Measurements from ENCODE around the gene IL1F10. TPM values are rescaled to one million over a fixed set of nuclear protein-coding genes. Genes with fewer than 3 reads are reported as not detected.

IL1F10 gene
- total and polyA plus RNA-seq, 2 donors = not detected

DNA sequence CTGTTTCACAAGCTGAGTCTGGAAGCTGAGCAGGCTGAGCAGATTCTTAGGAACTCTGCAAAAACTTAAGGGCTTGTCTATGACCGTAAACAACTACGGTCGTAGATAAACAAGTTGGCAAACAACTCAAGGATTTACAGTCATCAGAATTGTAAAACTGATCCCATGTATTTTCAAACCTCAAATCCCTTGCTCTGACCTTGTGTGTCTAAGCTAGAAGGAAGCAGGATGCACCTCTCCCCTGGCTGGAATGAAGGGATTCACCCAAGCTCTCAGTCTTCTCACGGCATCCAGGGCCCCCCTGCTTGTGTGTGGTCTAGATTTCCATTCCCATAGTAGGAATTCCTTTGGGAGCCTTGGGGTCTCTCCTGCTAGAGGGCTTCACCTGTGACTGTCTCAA lies 47.2 kb downstream of the IL1F10 start:
- Histone ChIP-seq H3K4me1 (ENCODE audit: insufficient read depth) (no peaks in the 10 kb centered on the region), H3K27ac (ENCODE audit: low read depth) (no peak overlapping the region), H3K36me3 (ENCODE audit: insufficient read depth) (no peaks in the 10 kb centered on the region), H3K4me3 (ENCODE audit: low read depth, low read length) (no peak overlapping the region)
- 33% methylated on average over 4 of the region's 4 CpGs for WGBS
- DNase-seq (ENCODE audit: extremely low spot score) = no peak

DNA sequence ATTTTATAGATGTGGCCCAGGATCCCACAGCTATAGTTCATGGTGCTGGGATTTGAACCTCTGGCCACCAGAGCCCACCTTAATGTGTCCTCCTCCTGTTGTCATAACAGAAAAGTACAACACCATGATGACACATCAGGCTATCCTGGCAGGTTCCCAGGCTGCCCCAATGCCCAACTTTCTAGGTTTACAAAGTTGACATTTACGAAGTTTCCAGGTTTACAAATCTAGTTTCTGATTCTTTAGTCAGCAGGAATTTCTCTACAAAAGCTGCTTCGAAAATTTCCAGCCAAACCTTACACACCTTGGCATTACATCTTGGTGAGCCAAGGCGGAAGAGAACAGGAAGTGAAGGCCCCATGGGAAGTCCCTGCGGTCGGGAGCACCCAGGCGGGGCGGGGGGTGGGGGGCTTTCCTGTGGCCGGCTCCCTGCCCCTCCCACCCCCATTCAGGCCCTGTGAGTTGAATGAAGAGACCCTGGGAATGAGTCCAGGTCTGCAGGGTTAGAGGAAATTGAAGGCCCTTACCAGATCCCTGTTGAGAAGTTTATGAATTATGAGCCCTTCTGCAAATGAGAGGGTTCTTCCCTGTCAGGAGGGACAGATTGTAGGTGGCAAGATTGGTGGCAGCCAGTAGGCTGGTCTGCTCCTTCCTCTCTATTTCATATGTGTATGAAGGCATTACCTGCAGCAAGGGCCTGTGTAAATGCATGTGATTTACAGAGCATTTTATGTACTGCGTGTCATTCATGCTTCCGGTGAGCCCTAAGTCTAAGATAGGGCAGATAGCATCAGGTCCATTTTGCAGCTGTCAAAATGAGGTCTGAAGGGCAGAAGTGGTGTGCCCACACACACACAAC lies 48.6 kb downstream of the IL1F10 start:
- Histone ChIP-seq H3K4me3 (ENCODE audit: low read depth, low read length) (no peak overlapping the region), H3K27ac (ENCODE audit: low read depth) (peak overlapping the region; percentile 12), H3K4me1 (ENCODE audit: insufficient read depth) (no peaks in the 10 kb centered on the region), H3K36me3 (ENCODE audit: insufficient read depth) (no peaks in the 10 kb centered on the region)
- DNase-seq (ENCODE audit: extremely low spot score) = no peak
- 67% methylated on average over 10 of the region's 10 CpGs for WGBS

GRCh38 chr2:113117541-113118262 lies 49.9 kb downstream of the IL1F10 start:
- Histone ChIP-seq H3K4me3 (ENCODE audit: low read depth, low read length) (no peak overlapping the region), H3K27ac (ENCODE audit: low read depth) (peak overlapping the region; percentile 80), H3K36me3 (ENCODE audit: insufficient read depth) (no peaks in the 10 kb centered on the region), H3K4me1 (ENCODE audit: insufficient read depth) (no peaks in the 10 kb centered on the region)
- DNase-seq (ENCODE audit: extremely low spot score) = peak; percentile 48
- 62% methylated on average over 9 of the region's 9 CpGs for WGBS

DNA sequence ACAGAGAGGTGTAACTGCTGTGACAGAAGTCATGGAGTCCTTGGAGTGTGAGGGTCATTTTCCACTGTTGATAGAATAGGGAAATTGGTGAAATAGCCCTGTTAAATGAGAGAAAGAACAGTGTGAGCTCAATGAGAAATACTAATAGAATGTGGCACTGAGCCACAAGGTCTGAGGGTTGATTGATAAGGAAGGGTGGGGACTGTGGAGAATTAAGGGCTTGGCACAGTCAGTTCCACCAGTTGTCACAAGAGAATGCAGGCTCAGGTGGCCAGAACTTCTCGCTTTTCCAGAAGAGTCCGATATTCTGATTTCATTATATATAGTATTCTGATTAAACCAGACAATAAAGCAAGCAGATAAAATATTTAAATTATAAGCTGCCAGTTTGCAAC lies 50.5 kb downstream of the IL1F10 start:
- H3K4me3 ChIP-seq (ENCODE audit: low read depth, low read length) = no peak overlapping the region
- no peaks in the 10 kb centered on the region for H3K36me3 ChIP-seq (ENCODE audit: insufficient read depth)
- peak overlapping the region; percentile 80 for H3K27ac ChIP-seq (ENCODE audit: low read depth)
- H3K4me1 ChIP-seq (ENCODE audit: insufficient read depth) = no peaks in the 10 kb centered on the region
- DNase-seq (ENCODE audit: extremely low spot score) = no peak
- WGBS = 91% methylated on average over 2 of the region's 2 CpGs

- H3K4me1 ChIP-seq (ENCODE audit: insufficient read depth) = no peaks in the 10 kb centered on the region
- H3K36me3 ChIP-seq (ENCODE audit: insufficient read depth) = no peaks in the 10 kb centered on the region
- no peak overlapping the region for H3K4me3 ChIP-seq (ENCODE audit: low read depth, low read length)
- no peak for DNase-seq (ENCODE audit: extremely low spot score)
- no peak overlapping the region for H3K27ac ChIP-seq (ENCODE audit: low read depth)
- WGBS = 87% methylated on average over 2 of the region's 2 CpGs
Measured at GRCh38 chr2:113119111-113119510, 51.3 kb downstream of the IL1F10 start.

DNA sequence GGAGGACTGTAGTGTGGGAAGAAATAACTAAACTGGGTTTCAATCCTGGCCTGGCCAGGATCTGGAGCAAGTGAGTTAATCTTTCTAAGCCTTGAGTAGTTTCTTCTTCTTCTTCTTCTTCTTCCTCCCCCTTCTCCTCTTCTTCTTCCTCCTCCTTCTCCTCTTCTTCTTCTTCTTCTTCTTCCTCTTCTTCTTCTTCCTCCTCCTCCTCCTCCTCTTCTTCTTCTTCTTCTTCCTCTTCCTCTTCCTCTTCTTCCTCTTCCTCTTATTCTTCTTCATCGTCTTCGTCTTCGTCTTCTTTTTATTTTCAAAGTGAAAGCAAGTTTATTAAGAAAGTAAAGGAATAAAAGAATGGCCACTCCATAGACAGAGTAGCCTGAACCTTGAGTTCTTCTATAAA lies 53.1 kb downstream of the IL1F10 start:
- H3K27ac ChIP-seq (ENCODE audit: low read depth) = no peak overlapping the region
- no peak overlapping the region for H3K4me3 ChIP-seq (ENCODE audit: low read depth, low read length)
- 75% methylated on average over 3 of the region's 3 CpGs for WGBS
- no peaks in the 10 kb centered on the region for H3K36me3 ChIP-seq (ENCODE audit: insufficient read depth)
- DNase-seq (ENCODE audit: extremely low spot score) = no peak
- no peaks in the 10 kb centered on the region for H3K4me1 ChIP-seq (ENCODE audit: insufficient read depth)

DNA sequence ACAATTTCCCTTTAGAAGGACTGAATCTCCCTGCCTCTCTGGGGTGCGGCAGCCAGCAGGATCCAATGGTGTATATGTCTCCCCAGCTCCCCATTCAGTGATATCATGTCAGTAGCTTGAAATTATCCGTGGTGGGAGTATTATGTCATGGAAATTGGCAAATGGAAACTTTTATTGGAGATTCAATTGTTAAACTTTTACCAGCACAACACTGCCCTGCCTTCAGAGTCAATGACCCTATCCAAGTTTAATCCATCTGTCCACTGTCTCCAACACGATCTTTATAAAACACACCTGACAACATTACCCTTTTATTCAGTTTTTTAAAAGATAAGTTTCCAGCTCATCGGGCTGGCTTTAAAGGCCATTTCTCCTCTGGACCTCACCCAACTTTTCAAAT lies 54.6 kb downstream of the IL1F10 start:
- no peaks in the 10 kb centered on the region for H3K4me1 ChIP-seq (ENCODE audit: insufficient read depth)
- 57% methylated on average over 4 of the region's 4 CpGs for WGBS
- no peaks in the 10 kb centered on the region for H3K36me3 ChIP-seq (ENCODE audit: insufficient read depth)
- DNase-seq (ENCODE audit: extremely low spot score) = no peak
- H3K27ac ChIP-seq (ENCODE audit: low read depth) = no peak overlapping the region
- no peak overlapping the region for H3K4me3 ChIP-seq (ENCODE audit: low read depth, low read length)

DNA sequence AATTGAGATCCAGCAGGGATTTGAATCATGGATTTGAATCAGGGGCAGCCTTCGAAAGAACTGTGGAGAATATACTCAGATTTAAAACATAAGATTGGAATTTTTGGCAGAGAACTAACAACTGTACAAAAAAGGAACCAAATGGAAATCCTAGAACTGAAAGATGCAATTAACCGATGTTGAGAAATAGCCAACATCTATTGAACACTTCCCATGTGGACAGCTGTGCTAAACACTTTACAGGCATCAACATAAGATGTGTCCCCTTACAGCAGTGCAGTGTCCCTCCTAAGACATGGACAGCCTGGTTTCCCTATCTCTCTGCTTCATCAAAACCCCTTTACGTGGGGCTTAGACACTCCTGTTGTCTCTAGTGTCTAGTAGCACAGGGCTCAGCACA lies 56.0 kb downstream of the IL1F10 start:
- 74% methylated on average over 3 of the region's 3 CpGs for WGBS
- Histone ChIP-seq H3K4me3 (ENCODE audit: low read depth, low read length) (no peak overlapping the region), H3K27ac (ENCODE audit: low read depth) (no peak overlapping the region), H3K36me3 (ENCODE audit: insufficient read depth) (no peaks in the 10 kb centered on the region), H3K4me1 (ENCODE audit: insufficient read depth) (no peaks in the 10 kb centered on the region)
- DNase-seq (ENCODE audit: extremely low spot score) = no peak

GRCh38 chr2:113124181-113124961 lies 56.6 kb downstream of the IL1F10 start:
- H3K36me3 ChIP-seq (ENCODE audit: insufficient read depth) = no peaks in the 10 kb centered on the region
- no peaks in the 10 kb centered on the region for H3K4me1 ChIP-seq (ENCODE audit: insufficient read depth)
- no peak for DNase-seq (ENCODE audit: extremely low spot score)
- 46% methylated on average over 12 of the region's 12 CpGs for WGBS
- no peak overlapping the region for H3K4me3 ChIP-seq (ENCODE audit: low read depth, low read length)
- H3K27ac ChIP-seq (ENCODE audit: low read depth) = no peak overlapping the region

Small RNAs within 50 kb of the gene (small RNA-seq; reads per million reads assigned to genes)
- 0.35 reads per million, percentile 23 among the genes with 10 or more reads in this experiment for gene RNU6-1180P

Other genes starting within 250 kb of the IL1F10 start
- 2.3 TPM for gene IL1B, start 231.2 kb upstream of the IL1F10 start, total RNA-seq
- gene IL1B, start 231.2 kb upstream of the IL1F10 start, polyA plus RNA-seq = 7.5 TPM
- not detected for gene IL37, start 156.8 kb upstream of the IL1F10 start, total RNA-seq
- gene IL37, start 156.8 kb upstream of the IL1F10 start, polyA plus RNA-seq = not detected
- not detected for gene IL36G, start 90.0 kb upstream of the IL1F10 start, total RNA-seq
- gene IL36G, start 90.0 kb upstream of the IL1F10 start, polyA plus RNA-seq = not detected
- gene IL36A, start 62.5 kb upstream of the IL1F10 start, total RNA-seq = not detected
- gene IL36A, start 62.5 kb upstream of the IL1F10 start, polyA plus RNA-seq = not detected
- gene IL36B, start 15.1 kb upstream of the IL1F10 start, total RNA-seq = not detected
- not detected for gene IL36B, start 15.1 kb upstream of the IL1F10 start, polyA plus RNA-seq
- 0.26 TPM for gene IL36RN, start 8.8 kb upstream of the IL1F10 start, total RNA-seq
- gene IL36RN, start 8.8 kb upstream of the IL1F10 start, polyA plus RNA-seq = not detected
- 6.7 TPM for gene IL1RN, start 59.6 kb downstream of the IL1F10 start, total RNA-seq
- 4.9 TPM for gene IL1RN, start 59.6 kb downstream of the IL1F10 start, polyA plus RNA-seq
- gene PSD4, start 106.0 kb downstream of the IL1F10 start, total RNA-seq = 9.7 TPM
- 6.3 TPM for gene PSD4, start 106.0 kb downstream of the IL1F10 start, polyA plus RNA-seq
- gene PAX8, start 211.0 kb downstream of the IL1F10 start, total RNA-seq = 0.26 TPM
- 0.19 TPM for gene PAX8, start 211.0 kb downstream of the IL1F10 start, polyA plus RNA-seq

Measured in urinary bladder (tissue), 4 donors.